IMR-90 (cell line): Measurements from ENCODE around the gene MEX3A. TPM values are rescaled to one million over a fixed set of nuclear protein-coding genes. Genes with fewer than 3 reads are reported as not detected.
"Not testable (repeated sequence)": the region's sequence is repeated elsewhere in the genome, so short reads cannot be mapped to it uniquely, and the experiment has no call there.

Source experiments
- ATAC-seq: fragments of 200-7000 bp; cut with Tn5 transposase; 2 replicates; pipeline ENCODE4 v1.9.1; 2020; ENCODE audit warnings: low read depth, mild to moderate bottlenecking, moderate library complexity
- BruUV-seq: library from RNA; stranded (reverse); fragments of 400-500 nt; replicated peaks from 2 replicates; lab custom pipeline; 2021; lab: Mats Ljungman, UMichigan
- CTCF ChIA-PET: fragments of 300-600 bp; formaldehyde crosslinking; extraction: SDS; loops from one replicate; lab custom pipeline; 2021; ENCODE audit warnings: antibody characterized with exemption; lab: Yijun Ruan, JAX
- POLR2A ChIA-PET: fragments of 300-600 bp; sonication (Branson Sonifier 250); formaldehyde crosslinking; loops from one replicate; lab custom pipeline; 2022; ENCODE audit warnings: antibody characterized with exemption; ENCODE audit not compliant: unreplicated experiment; lab: Charles Lee
- DNase-seq: peaks from one replicate; pipeline ENCODE4 v3.0.0; 2013
- H2AFZ ChIP-seq: replicated peaks from 2 replicates; pipeline ENCODE3; 2013; ENCODE audit warnings: low read length, mild to moderate bottlenecking; ENCODE audit not compliant: poor library complexity
- H2AK5ac ChIP-seq: 2 replicates; pipeline ENCODE4 v1.6.1; 2013; ENCODE audit warnings: low read depth, low read length, inconsistent platforms
- H2AK9ac ChIP-seq: replicated peaks from 2 replicates; pipeline ENCODE3; 2013; ENCODE audit warnings: mild to moderate bottlenecking, low read depth, low read length, moderate library complexity; ENCODE audit not compliant: poor library complexity
- H2BK120ac ChIP-seq: 2 replicates; pipeline ENCODE4 v1.6.1; 2013; ENCODE audit warnings: low read depth, low read length, inconsistent platforms
- H2BK15ac ChIP-seq: 3 replicates; pipeline ENCODE4 v1.6.1; 2013; ENCODE audit warnings: low read depth, low read length, inconsistent platforms
- H2BK20ac ChIP-seq: 2 replicates; pipeline ENCODE4 v1.6.1; 2013; ENCODE audit warnings: low read depth, mild to moderate bottlenecking, inconsistent platforms, low read length, moderate library complexity
- H2BK5ac ChIP-seq: 2 replicates; pipeline ENCODE4 v1.6.1; 2013; ENCODE audit warnings: mild to moderate bottlenecking, low read depth, low read length, inconsistent platforms; ENCODE audit not compliant: poor library complexity, severe bottlenecking
- H3K14ac ChIP-seq: replicated peaks from 2 replicates; pipeline ENCODE4 v1.6.1; 2013; ENCODE audit warnings: low read depth, low read length, inconsistent platforms
- H3K18ac ChIP-seq: 2 replicates; pipeline ENCODE4 v1.6.1; 2013; ENCODE audit warnings: low read depth, low read length, control low read depth
- H3K23ac ChIP-seq: 2 replicates; pipeline ENCODE4 v1.6.1; 2013; ENCODE audit warnings: low read depth, low read length, inconsistent platforms
- H3K27ac ChIP-seq: 2 replicates; pipeline ENCODE4 v1.5.1; 2013; ENCODE audit warnings: mild to moderate bottlenecking, control low read depth, low read length; ENCODE audit not compliant: insufficient read depth
- H3K27me3 ChIP-seq: 2 replicates; pipeline ENCODE4 v1.6.1; 2013; ENCODE audit warnings: low read length; ENCODE audit not compliant: control insufficient read depth, insufficient read depth
- H3K36me3 ChIP-seq: 2 replicates; pipeline ENCODE4 v1.6.1; 2013; ENCODE audit warnings: low read length, mixed read lengths; ENCODE audit not compliant: control insufficient read depth, insufficient read depth
- H3K4ac ChIP-seq: 2 replicates; pipeline ENCODE4 v1.6.1; 2013; ENCODE audit warnings: low read depth, low read length, inconsistent platforms
- H3K4me1 ChIP-seq: 2 replicates; pipeline ENCODE4 v1.6.1; 2013; ENCODE audit warnings: low read length, mixed read lengths; ENCODE audit not compliant: control insufficient read depth, insufficient read depth
- H3K4me2 ChIP-seq: 2 replicates; pipeline ENCODE4 v1.6.1; 2013; ENCODE audit warnings: low read depth, mild to moderate bottlenecking, control low read depth, low read length, moderate library complexity
- H3K4me3 ChIP-seq: 2 replicates; pipeline ENCODE4 v1.5.1; 2013; ENCODE audit warnings: low read depth, mild to moderate bottlenecking, control low read depth, low read length, moderate library complexity; ENCODE audit not compliant: insufficient read depth
- H3K56ac ChIP-seq: 2 replicates; pipeline ENCODE4 v1.6.1; 2013; ENCODE audit warnings: low read length, inconsistent platforms; ENCODE audit not compliant: insufficient read depth; ENCODE audit errors: extremely low read depth
- H3K79me1 ChIP-seq, 2 experiments: 2 replicates each; pipeline ENCODE4 v1.6.1; 2013; ENCODE audit warnings: low read length in 2 of 2, inconsistent platforms in 1 of 2, low read depth in 1 of 2
- H3K9ac ChIP-seq: 2 replicates; pipeline ENCODE4 v1.6.1; 2013; ENCODE audit warnings: low read depth, low read length, control low read depth
- H3K9me1 ChIP-seq: 2 replicates; pipeline ENCODE4 v1.6.1; 2013; ENCODE audit warnings: low read length, inconsistent platforms; ENCODE audit not compliant: insufficient read depth
- H3K9me3 ChIP-seq: 2 replicates; pipeline ENCODE4 v1.6.1; 2013; ENCODE audit warnings: low read length; ENCODE audit not compliant: control insufficient read depth, insufficient read depth
- H4K20me1 ChIP-seq: 2 replicates; pipeline ENCODE4 v1.6.1; 2013; ENCODE audit warnings: low read length, inconsistent platforms; ENCODE audit not compliant: insufficient read depth
- H4K5ac ChIP-seq: 2 replicates; pipeline ENCODE4 v1.6.1; 2013; ENCODE audit warnings: mild to moderate bottlenecking, low read depth, low read length, control low read depth
- H4K8ac ChIP-seq, 2 experiments: 2 replicates each; pipeline ENCODE4 v1.6.1; 2013; ENCODE audit warnings: low read depth in 2 of 2, low read length in 2 of 2, control low read depth in 1 of 2, inconsistent platforms in 1 of 2
- H4K91ac ChIP-seq: 2 replicates; pipeline ENCODE4 v1.6.1; 2013; ENCODE audit warnings: low read depth, low read length, inconsistent platforms; ENCODE audit not compliant: insufficient read depth
- BHLHE40 ChIP-seq: fragments of 150-350 bp; IDR thresholded peaks from 2 replicates; pipeline ENCODE4 v1.6.1; 2016; ENCODE audit warnings: mild to moderate bottlenecking, low read depth, low read length
- WGBS, 2 experiments: methylation state at CpG; one replicate each; pipeline versions ENCODE4 v1.1.5 to v1.1.7; 2013; ENCODE audit warnings: missing lambda C conversion rate in 2 of 2; ENCODE audit not compliant: insufficient read length in 1 of 2; ENCODE audit errors: extremely low coverage in 2 of 2; 5-methylcytosine and 5-hydroxymethylcytosine counted together
- dilution Hi-C: fragments of 300-500 bp; cut with HindIII; formaldehyde crosslinking; loops from one replicate; pipeline ENCODE4 v1.14.3; 2018; ENCODE audit warnings: low sequenced_read_pairs; ENCODE audit not compliant: unreplicated experiment
- in situ Hi-C: fragments of 300-500 bp; cut with MboI; formaldehyde crosslinking; loops from 3 replicates; pipeline ENCODE4 v1.14.3; 2019; ENCODE audit warnings: low sequenced_read_pairs, inconsistent platforms, mixed read lengths
- intact Hi-C: fragments of 100-400 bp; cut with micrococcal nuclease; formaldehyde crosslinking; loops from 2 replicates; pipeline ENCODE4 v1.10.0; 2022
- polyA plus RNA-seq, 3 experiments: library from polyadenylated mRNA; depleted of rRNA; stranded (reverse); fragments of >200 nt; gene quantifications; 2 replicates each; pipeline ENCODE4 v1.2.3, GENCODE V29; 2012; ENCODE audit warnings: low replicate concordance in 1 of 3
- total RNA-seq: library from RNA; depleted of rRNA; stranded (reverse); fragments of >200 nt; gene quantifications from 2 replicates; pipeline ENCODE4 v1.2.3, GENCODE V29; 2012

Gene MEX3A
- total and polyA plus RNA-seq, 2 of the 4 experiments (the other 2 are of a cell fraction) = 2.3 to 9.0 TPM

GRCh38 chr1:156121005-156121404, 38.7 kb upstream of the MEX3A start:
- BruUV-seq, DNase-seq, H4K5ac ChIP-seq, H3K18ac ChIP-seq, H2BK20ac ChIP-seq, in situ Hi-C loops, dilution Hi-C loops, H3K27me3 ChIP-seq, H3K56ac ChIP-seq, ATAC-seq, H2AFZ ChIP-seq, H4K91ac ChIP-seq, H2BK15ac ChIP-seq, H3K9me3 ChIP-seq, H2AK9ac ChIP-seq, intact Hi-C loops, H3K4me3 ChIP-seq: not testable (repeated sequence)
- peaks cover 13% of the 10 kb centered on the region for H3K36me3 ChIP-seq
- peak overlapping the region; percentile 28; the same call in 1 of the 2 replicates for H3K4ac ChIP-seq
- peak overlapping the region; percentile 66 for H2AK5ac ChIP-seq
- peaks cover 48% of the 10 kb centered on the region for H3K4me1 ChIP-seq
- peaks cover 0 to 25% of the 10 kb centered on the region in 2 experiments; a peak in 2 of 4 replicates for H3K79me1 ChIP-seq
- ChIA-PET POLR2A (interaction anchor here (0.7 kb wide), 1 partner anchor 69 kb away, joined by 18 read pairs; no protein-coding TSS in a partner anchor), CTCF (interaction anchor here (0.8 to 1.4 kb wide), 2 partner anchors 9 to 24 kb away, joined by 3 to 9 read pairs; no protein-coding TSS in a partner anchor)
- H4K20me1 ChIP-seq = peaks cover 73% of the 10 kb centered on the region
- H3K9me1 ChIP-seq = peaks cover 25% of the 10 kb centered on the region
- H2BK120ac ChIP-seq = 0 out of 2 replicates have a peak overlapping the region, but pooled peaks have one; percentile 9
- 0 out of 2 replicates have a peak overlapping the region, but pooled peaks have one; percentile 18 for H3K9ac ChIP-seq
- peak overlapping the region in 1 of 2 experiments; percentile 40; a peak in 1 of 4 replicates for H4K8ac ChIP-seq
- TF ChIP-seq BHLHE40 = peak; percentile 12; the same call in 1 of the 2 replicates
- H3K4me2 ChIP-seq = peak overlapping the region; percentile 53
- H3K23ac ChIP-seq = peak overlapping the region; percentile 96; the same call in 1 of the 2 replicates
- peak overlapping the region; percentile 80 for H2BK5ac ChIP-seq
- peak overlapping the region; percentile 89; the same call in 1 of the 2 replicates for H3K27ac ChIP-seq
- WGBS, 2 experiments = 40% methylated on average over 1 of the region's 4 CpGs; no CpG with 5 or more reads in 1 of the 2 experiments
- H3K14ac ChIP-seq = peak overlapping the region; percentile 71
